ENCODE measurements around the gene GALNT2.
A peak's percentile ranks its signal among the peaks of the same experiment; 100 is the strongest.

The GALNT2 gene

GRCh38 chr1:230090194-230090711 is 23.2 kb downstream of the GALNT2 start:
- peaks cover 77% of the 10 kb centered on the region for H3K4me1 ChIP-seq (ENCODE audit: control insufficient read depth, insufficient read depth, low read length, unreplicated experiment)
- H3K4me3 ChIP-seq (ENCODE audit: low read depth, low read length) = peak overlapping the region; percentile 49
- peaks cover 8% of the 10 kb centered on the region; the same call in 1 of the 2 replicates for H3K36me3 ChIP-seq (ENCODE audit: insufficient read depth, low read length)

GRCh38 chr1:230091473-230092231 is 24.6 kb downstream of the GALNT2 start:
- H3K27me3 ChIP-seq (ENCODE audit: insufficient read depth, low read length) = no peaks in the 10 kb centered on the region
- H3K27ac ChIP-seq (ENCODE audit: low read depth, low read length) = peak overlapping the region; percentile 89
- H3K36me3 ChIP-seq (ENCODE audit: insufficient read depth, low read length) = peaks cover 11% of the 10 kb centered on the region; the same call in 1 of the 2 replicates
- peak overlapping the region; percentile 24; the same call in 1 of the 2 replicates for H3K4me3 ChIP-seq (ENCODE audit: low read depth, low read length)
- H2AFZ ChIP-seq (ENCODE audit: low read length, unreplicated experiment) = no peak overlapping the region
- peaks cover 88% of the 10 kb centered on the region for H3K79me2 ChIP-seq (ENCODE audit: control insufficient read depth, insufficient read depth, low read length, unreplicated experiment)
- H3K4me1 ChIP-seq (ENCODE audit: control insufficient read depth, insufficient read depth, low read length, unreplicated experiment) = peaks cover 63% of the 10 kb centered on the region

More at GRCh38 chr1:230090194-230090711, 23.2 kb downstream of the GALNT2 start:
- Histone ChIP-seq H3K79me2 (ENCODE audit: control insufficient read depth, insufficient read depth, low read length, unreplicated experiment) (peaks cover 88% of the 10 kb centered on the region), H3K27me3 (ENCODE audit: insufficient read depth, low read length) (no peaks in the 10 kb centered on the region), H3K27ac (ENCODE audit: low read depth, low read length) (peak overlapping the region; percentile 89), H2AFZ (ENCODE audit: low read length, unreplicated experiment) (no peak overlapping the region)

DNA sequence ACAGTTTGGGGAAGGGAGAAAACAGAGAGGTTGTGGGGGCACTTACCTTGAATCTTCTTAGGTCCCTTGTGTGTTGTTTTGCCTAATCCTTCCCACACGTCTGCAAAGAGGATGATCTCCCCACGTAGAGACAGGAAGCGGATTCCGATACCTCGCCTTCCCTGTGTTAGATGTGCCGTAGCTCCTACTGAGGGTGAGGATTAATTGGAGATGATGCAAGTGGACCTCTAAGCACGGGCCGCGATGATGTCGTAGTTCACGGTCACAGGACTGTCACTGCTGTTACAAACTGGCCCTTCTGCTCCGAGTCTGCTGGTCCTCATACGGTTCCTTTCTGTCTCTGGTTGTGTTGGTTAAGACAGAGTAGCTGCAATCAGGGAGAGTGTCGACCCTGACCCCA is 27.7 kb downstream of the GALNT2 start:
- H3K36me3 ChIP-seq (ENCODE audit: insufficient read depth, low read length) = peaks cover 20% of the 10 kb centered on the region
- H3K4me3 ChIP-seq (ENCODE audit: low read depth, low read length) = no peak overlapping the region
- H3K27ac ChIP-seq (ENCODE audit: low read depth, low read length) = no peak overlapping the region
- H3K79me2 ChIP-seq (ENCODE audit: control insufficient read depth, insufficient read depth, low read length, unreplicated experiment) = peaks cover 87% of the 10 kb centered on the region
- no peak overlapping the region for H2AFZ ChIP-seq (ENCODE audit: low read length, unreplicated experiment)
- H3K4me1 ChIP-seq (ENCODE audit: control insufficient read depth, insufficient read depth, low read length, unreplicated experiment) = peaks cover 34% of the 10 kb centered on the region
- no peaks in the 10 kb centered on the region for H3K27me3 ChIP-seq (ENCODE audit: insufficient read depth, low read length)

GRCh38 chr1:230095938-230096337 is 28.9 kb downstream of the GALNT2 start:
- no peak overlapping the region for H3K27ac ChIP-seq (ENCODE audit: low read depth, low read length)
- peaks cover 24% of the 10 kb centered on the region for H3K4me1 ChIP-seq (ENCODE audit: control insufficient read depth, insufficient read depth, low read length, unreplicated experiment)
- peaks cover 83% of the 10 kb centered on the region for H3K79me2 ChIP-seq (ENCODE audit: control insufficient read depth, insufficient read depth, low read length, unreplicated experiment)

GRCh38 chr1:230097370-230097769 is 30.3 kb downstream of the GALNT2 start:
- no peak overlapping the region for H3K4me3 ChIP-seq (ENCODE audit: low read depth, low read length)
- no peaks in the 10 kb centered on the region for H3K27me3 ChIP-seq (ENCODE audit: insufficient read depth, low read length)
- H3K36me3 ChIP-seq (ENCODE audit: insufficient read depth, low read length) = peaks cover 20% of the 10 kb centered on the region
- H3K4me1 ChIP-seq (ENCODE audit: control insufficient read depth, insufficient read depth, low read length, unreplicated experiment) = peaks cover 24% of the 10 kb centered on the region
- no peak overlapping the region for H3K27ac ChIP-seq (ENCODE audit: low read depth, low read length)
- H3K79me2 ChIP-seq (ENCODE audit: control insufficient read depth, insufficient read depth, low read length, unreplicated experiment) = peaks cover 86% of the 10 kb centered on the region
- no peak overlapping the region for H2AFZ ChIP-seq (ENCODE audit: low read length, unreplicated experiment)

More at GRCh38 chr1:230095938-230096337, 28.9 kb downstream of the GALNT2 start:
- H3K27me3 ChIP-seq (ENCODE audit: insufficient read depth, low read length) = no peaks in the 10 kb centered on the region
- no peak overlapping the region for H3K4me3 ChIP-seq (ENCODE audit: low read depth, low read length)
- H2AFZ ChIP-seq (ENCODE audit: low read length, unreplicated experiment) = no peak overlapping the region
- H3K36me3 ChIP-seq (ENCODE audit: insufficient read depth, low read length) = peaks cover 20% of the 10 kb centered on the region

- Histone ChIP-seq H3K4me1 (ENCODE audit: control insufficient read depth, insufficient read depth, low read length, unreplicated experiment) (peaks cover 29% of the 10 kb centered on the region), H3K4me3 (ENCODE audit: low read depth, low read length) (no peak overlapping the region), H3K79me2 (ENCODE audit: control insufficient read depth, insufficient read depth, low read length, unreplicated experiment) (peaks cover 84% of the 10 kb centered on the region), H3K27ac (ENCODE audit: low read depth, low read length) (no peak overlapping the region), H2AFZ (ENCODE audit: low read length, unreplicated experiment) (no peak overlapping the region), H3K36me3 (ENCODE audit: insufficient read depth, low read length) (peaks cover 17% of the 10 kb centered on the region), H3K27me3 (ENCODE audit: insufficient read depth, low read length) (no peaks in the 10 kb centered on the region)
Observed at GRCh38 chr1:230098723-230099122, 31.7 kb downstream of the GALNT2 start.

GRCh38 chr1:230099465-230099864 is 32.4 kb downstream of the GALNT2 start:
- Histone ChIP-seq H3K27me3 (ENCODE audit: insufficient read depth, low read length) (no peaks in the 10 kb centered on the region), H3K4me3 (ENCODE audit: low read depth, low read length) (no peak overlapping the region), H3K4me1 (ENCODE audit: control insufficient read depth, insufficient read depth, low read length, unreplicated experiment) (peaks cover 36% of the 10 kb centered on the region), H3K36me3 (ENCODE audit: insufficient read depth, low read length) (peaks cover 17% of the 10 kb centered on the region), H3K79me2 (ENCODE audit: control insufficient read depth, insufficient read depth, low read length, unreplicated experiment) (peaks cover 84% of the 10 kb centered on the region), H3K27ac (ENCODE audit: low read depth, low read length) (no peak overlapping the region), H2AFZ (ENCODE audit: low read length, unreplicated experiment) (no peak overlapping the region)

- no peak overlapping the region for H2AFZ ChIP-seq (ENCODE audit: low read length, unreplicated experiment)
- H3K4me1 ChIP-seq (ENCODE audit: control insufficient read depth, insufficient read depth, low read length, unreplicated experiment) = peaks cover 47% of the 10 kb centered on the region
- H3K79me2 ChIP-seq (ENCODE audit: control insufficient read depth, insufficient read depth, low read length, unreplicated experiment) = peaks cover 71% of the 10 kb centered on the region
- no peaks in the 10 kb centered on the region for H3K27me3 ChIP-seq (ENCODE audit: insufficient read depth, low read length)
- no peak overlapping the region for H3K4me3 ChIP-seq (ENCODE audit: low read depth, low read length)
- H3K36me3 ChIP-seq (ENCODE audit: insufficient read depth, low read length) = peaks cover 11% of the 10 kb centered on the region
- no peak overlapping the region for H3K27ac ChIP-seq (ENCODE audit: low read depth, low read length)
Observed at GRCh38 chr1:230100932-230101331, 33.9 kb downstream of the GALNT2 start.

- H3K36me3 ChIP-seq (ENCODE audit: insufficient read depth, low read length) = peaks cover 10% of the 10 kb centered on the region
- H2AFZ ChIP-seq (ENCODE audit: low read length, unreplicated experiment) = no peak overlapping the region
- H3K27ac ChIP-seq (ENCODE audit: low read depth, low read length) = peak overlapping the region; percentile 94; the same call in 1 of the 2 replicates
- peaks cover 71% of the 10 kb centered on the region for H3K79me2 ChIP-seq (ENCODE audit: control insufficient read depth, insufficient read depth, low read length, unreplicated experiment)
- H3K4me3 ChIP-seq (ENCODE audit: low read depth, low read length) = no peak overlapping the region
- H3K4me1 ChIP-seq (ENCODE audit: control insufficient read depth, insufficient read depth, low read length, unreplicated experiment) = peaks cover 53% of the 10 kb centered on the region
- H3K27me3 ChIP-seq (ENCODE audit: insufficient read depth, low read length) = no peaks in the 10 kb centered on the region
Observed at GRCh38 chr1:230101556-230101955, 34.5 kb downstream of the GALNT2 start.

- peaks cover 71% of the 10 kb centered on the region for H3K79me2 ChIP-seq (ENCODE audit: control insufficient read depth, insufficient read depth, low read length, unreplicated experiment)
- H3K4me3 ChIP-seq (ENCODE audit: low read depth, low read length) = no peak overlapping the region
Observed at GRCh38 chr1:230102046-230102445, 35.0 kb downstream of the GALNT2 start.

DNA sequence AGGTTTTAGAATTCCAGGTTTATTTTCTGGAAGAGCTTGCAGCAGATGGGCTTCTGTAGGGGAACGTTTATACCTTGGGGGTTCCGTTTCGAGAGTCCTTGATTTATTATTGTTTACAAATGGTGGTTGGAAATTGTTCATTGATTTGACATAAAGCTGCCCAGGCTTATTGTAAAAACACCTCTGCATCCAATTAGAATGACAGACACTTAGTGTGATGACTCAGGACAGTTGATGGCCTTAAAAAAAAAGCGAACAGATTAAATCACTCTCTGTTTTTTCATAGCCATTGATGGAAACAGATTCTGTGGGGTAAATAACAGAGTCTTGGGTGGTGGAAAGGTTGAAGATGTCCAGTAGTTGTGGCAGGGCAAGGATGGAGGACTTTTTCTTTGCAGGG is 35.4 kb downstream of the GALNT2 start:
- H3K79me2 ChIP-seq (ENCODE audit: control insufficient read depth, insufficient read depth, low read length, unreplicated experiment) = peaks cover 71% of the 10 kb centered on the region
- H3K4me3 ChIP-seq (ENCODE audit: low read depth, low read length) = no peak overlapping the region
- no peak overlapping the region for H2AFZ ChIP-seq (ENCODE audit: low read length, unreplicated experiment)
- peak overlapping the region; percentile 94; the same call in 1 of the 2 replicates for H3K27ac ChIP-seq (ENCODE audit: low read depth, low read length)
- H3K27me3 ChIP-seq (ENCODE audit: insufficient read depth, low read length) = no peaks in the 10 kb centered on the region
- 0 out of 2 replicates have a peak, but pooled peaks cover 2% of the 10 kb centered on the region for H3K36me3 ChIP-seq (ENCODE audit: insufficient read depth, low read length)
- H3K4me1 ChIP-seq (ENCODE audit: control insufficient read depth, insufficient read depth, low read length, unreplicated experiment) = peaks cover 61% of the 10 kb centered on the region

More at GRCh38 chr1:230102046-230102445, 35.0 kb downstream of the GALNT2 start:
- Histone ChIP-seq H3K27ac (ENCODE audit: low read depth, low read length) (peak overlapping the region; percentile 94; the same call in 1 of the 2 replicates), H3K36me3 (ENCODE audit: insufficient read depth, low read length) (peaks cover 6% of the 10 kb centered on the region), H2AFZ (ENCODE audit: low read length, unreplicated experiment) (no peak overlapping the region), H3K4me1 (ENCODE audit: control insufficient read depth, insufficient read depth, low read length, unreplicated experiment) (peaks cover 58% of the 10 kb centered on the region), H3K27me3 (ENCODE audit: insufficient read depth, low read length) (no peaks in the 10 kb centered on the region)
